H9 (cell line): ENCODE measurements around the gene HCN2. TPM values are rescaled to one million over a fixed set of nuclear protein-coding genes. Genes with fewer than 3 reads are reported as not detected.

Experiments used
- DNase-seq: peaks from one replicate; pipeline ENCODE4 v3.0.0-alpha.2; 2017
- H2AFZ ChIP-seq: one replicate; pipeline ENCODE4 v1.6.1; 2013; ENCODE audit warnings: mild to moderate bottlenecking, low read length, control low read depth, moderate library complexity
- H2AK5ac ChIP-seq: 2 replicates; pipeline ENCODE4 v1.6.1; 2013; ENCODE audit warnings: low read length, control low read depth, mixed read lengths; ENCODE audit not compliant: insufficient read length
- H2BK120ac ChIP-seq: one replicate; pipeline ENCODE4 v1.6.1; 2013; ENCODE audit warnings: low read depth, mild to moderate bottlenecking, low read length, control low read depth, inconsistent platforms; ENCODE audit not compliant: poor library complexity, severe bottlenecking
- H2BK12ac ChIP-seq: 2 replicates; pipeline ENCODE4 v1.6.1; 2013; ENCODE audit warnings: low read length, control low read depth, mixed read lengths, low read depth; ENCODE audit not compliant: insufficient read length
- H2BK15ac ChIP-seq: 2 replicates; pipeline ENCODE4 v1.6.1; 2013; ENCODE audit warnings: low read depth, low read length, control low read depth
- H2BK20ac ChIP-seq: one replicate; pipeline ENCODE4 v1.6.1; 2013; ENCODE audit warnings: low read depth, mild to moderate bottlenecking, low read length, control low read depth, inconsistent platforms; ENCODE audit not compliant: poor library complexity, severe bottlenecking
- H2BK5ac ChIP-seq: 2 replicates; pipeline ENCODE4 v1.6.1; 2013; ENCODE audit warnings: low read length, control low read depth, mixed read lengths; ENCODE audit not compliant: insufficient read length
- H3K14ac ChIP-seq: 2 replicates; pipeline ENCODE4 v1.6.1; 2013; ENCODE audit warnings: low read length, control low read depth; ENCODE audit not compliant: insufficient read depth
- H3K18ac ChIP-seq: 2 replicates; pipeline ENCODE4 v1.6.1; 2013; ENCODE audit warnings: low read depth, mild to moderate bottlenecking, mixed read lengths, low read length, control low read depth; ENCODE audit not compliant: insufficient read length
- H3K23ac ChIP-seq: 2 replicates; pipeline ENCODE4 v1.6.1; 2013; ENCODE audit warnings: low read length, control low read depth, mixed read lengths, low read depth; ENCODE audit not compliant: insufficient read length
- H3K23me2 ChIP-seq: 2 replicates; pipeline ENCODE4 v1.6.1; 2013; ENCODE audit warnings: low read depth, mild to moderate bottlenecking, mixed read lengths, low read length, control low read depth; ENCODE audit not compliant: insufficient read length, poor library complexity, severe bottlenecking
- H3K27ac ChIP-seq: 2 replicates; pipeline ENCODE4 v1.5.1; 2013; ENCODE audit warnings: low read length, control low read depth, mixed read lengths, low read depth; ENCODE audit not compliant: insufficient read length
- H3K27me3 ChIP-seq: 2 replicates; pipeline ENCODE4 v1.6.1; 2013; ENCODE audit warnings: low read length, control low read depth, inconsistent platforms; ENCODE audit not compliant: insufficient read depth
- H3K4ac ChIP-seq: 2 replicates; pipeline ENCODE4 v1.6.1; 2013; ENCODE audit warnings: low read depth, mild to moderate bottlenecking, control low read depth, inconsistent platforms, low read length, moderate library complexity
- H3K4me1 ChIP-seq: 2 replicates; pipeline ENCODE4 v1.6.1; 2013; ENCODE audit warnings: low read length, control low read depth, inconsistent platforms; ENCODE audit not compliant: insufficient read depth
- H3K4me2 ChIP-seq: 2 replicates; pipeline ENCODE4 v1.6.1; 2013; ENCODE audit warnings: low read length, control low read depth, mixed read lengths; ENCODE audit not compliant: insufficient read length, insufficient read depth
- H3K56ac ChIP-seq: 2 replicates; pipeline ENCODE4 v1.6.1; 2013; ENCODE audit warnings: low read depth, mild to moderate bottlenecking, mixed read lengths, low read length, control low read depth; ENCODE audit not compliant: insufficient read length
- H3K79me1 ChIP-seq: 2 replicates; pipeline ENCODE4 v1.6.1; 2013; ENCODE audit warnings: low read depth, mild to moderate bottlenecking, moderate library complexity, low read length, control low read depth, inconsistent platforms; ENCODE audit not compliant: insufficient read depth, poor library complexity, severe bottlenecking
- H3K79me2 ChIP-seq: 2 replicates; pipeline ENCODE4 v1.6.1; 2013; ENCODE audit warnings: low read length, control low read depth, inconsistent platforms; ENCODE audit not compliant: insufficient read depth
- H3K9ac ChIP-seq: 2 replicates; pipeline ENCODE4 v1.6.1; 2013; ENCODE audit warnings: low read length, control low read depth, mixed read lengths; ENCODE audit not compliant: insufficient read length; ENCODE audit errors: extremely low read depth
- H3K9me3 ChIP-seq: one replicate; pipeline ENCODE4 v1.6.1; 2013; ENCODE audit warnings: low read depth, low read length, inconsistent platforms; ENCODE audit not compliant: control insufficient read depth
- H3T11ph ChIP-seq: one replicate; pipeline ENCODE4 v1.6.1; 2013; ENCODE audit warnings: mild to moderate bottlenecking, low read length, control low read depth, inconsistent platforms
- H4K20me1 ChIP-seq: one replicate; pipeline ENCODE4 v1.6.1; 2013; ENCODE audit not compliant: control insufficient read depth, insufficient read length, insufficient read depth
- H4K5ac ChIP-seq: 2 replicates; pipeline ENCODE4 v1.6.1; 2013; ENCODE audit warnings: low read depth, mild to moderate bottlenecking, mixed read lengths, low read length, control low read depth; ENCODE audit not compliant: insufficient read length
- H4K8ac ChIP-seq: replicated peaks from 2 replicates; pipeline ENCODE4 v1.6.1; 2013; ENCODE audit warnings: low read length, control low read depth, mixed read lengths, low read depth; ENCODE audit not compliant: insufficient read length
- H4K91ac ChIP-seq: 2 replicates; pipeline ENCODE4 v1.6.1; 2013; ENCODE audit warnings: low read depth, mild to moderate bottlenecking, moderate library complexity, mixed read lengths, low read length, control low read depth; ENCODE audit not compliant: insufficient read length
- H3K27ac Mint-ChIP-seq, 3 experiments: 2 replicates in 2 of 3; 3 replicates in 1 of 3; pipeline ENCODE4 v1.8.0; 2020 to 2021; ENCODE audit warnings: mixed read lengths in 3 of 3, mild to moderate bottlenecking in 1 of 3, moderate library complexity in 1 of 3
- H3K27me3 Mint-ChIP-seq: 2 replicates; pipeline ENCODE4 v1.8.0; 2021; ENCODE audit warnings: low read depth, mild to moderate bottlenecking, moderate library complexity, mixed read lengths
- H3K36me3 Mint-ChIP-seq, 3 experiments: 2 replicates in 2 of 3; 3 replicates in 1 of 3; pipeline ENCODE4 v1.8.0; 2020 to 2021; ENCODE audit warnings: low read depth in 3 of 3, mixed read lengths in 3 of 3; ENCODE audit not compliant: insufficient read depth in 1 of 3
- H3K4me1 Mint-ChIP-seq, 2 experiments: 2 replicates each; pipeline ENCODE4 v1.8.0; 2020; ENCODE audit warnings: mixed read lengths in 2 of 2
- H3K4me3 Mint-ChIP-seq, 2 experiments: 2 replicates in 1 of 2; 3 replicates in 1 of 2; pipeline ENCODE4 v1.8.0; 2020 to 2021; ENCODE audit warnings: mild to moderate bottlenecking in 2 of 2, mixed read lengths in 2 of 2, moderate library complexity in 1 of 2
- H3K9me3 Mint-ChIP-seq, 2 experiments: 2 replicates in 1 of 2; 3 replicates in 1 of 2; pipeline ENCODE4 v1.8.0; 2020; ENCODE audit warnings: mild to moderate bottlenecking in 2 of 2, mixed read lengths in 2 of 2, moderate library complexity in 1 of 2
- WGBS: extraction: QIAGEN DNeasy Blood & Tissue Kit; methylation state at CpG from one replicate; pipeline ENCODE4 v1.1.7; 2013; ENCODE audit warnings: missing lambda C conversion rate, low lambda C conversion rate, mixed read lengths; ENCODE audit not compliant: insufficient read length; ENCODE audit errors: extremely low coverage; 5-methylcytosine and 5-hydroxymethylcytosine counted together
- total RNA-seq: library from RNA; stranded (reverse); gene quantifications from 2 replicates; pipeline ENCODE4 v1.2.1, GENCODE V29; 2021
- TF ChIP-seq, protein P1 (sequence below): fragments of 200-600 bp; sonication (generic); conservative IDR thresholded peaks from 3 replicates; pipeline ENCODE4 v1.8.0; 2021; ENCODE audit warnings: antibody characterized with exemption, mild to moderate bottlenecking

HCN2 gene
- total RNA-seq, 1 experiment from 2014 or later, result 3.7 TPM

DNA sequence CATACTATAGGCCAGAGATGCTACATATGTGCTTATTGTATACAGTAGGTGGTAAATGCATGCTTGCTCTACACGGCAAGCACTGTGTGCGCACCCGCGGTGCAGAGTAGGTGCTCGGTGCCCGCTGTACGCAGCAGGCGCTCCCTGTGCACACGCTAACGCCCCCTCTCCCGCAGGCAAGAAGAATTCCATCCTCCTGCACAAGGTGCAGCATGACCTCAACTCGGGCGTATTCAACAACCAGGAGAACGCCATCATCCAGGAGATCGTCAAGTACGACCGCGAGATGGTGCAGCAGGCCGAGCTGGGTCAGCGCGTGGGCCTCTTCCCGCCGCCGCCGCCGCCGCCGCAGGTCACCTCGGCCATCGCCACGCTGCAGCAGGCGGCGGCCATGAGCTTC is 25.9 kb downstream of the HCN2 start:
- H3K36me3 Mint-ChIP-seq, result peaks cover 29 to 59% (median 56%) of the 10 kb centered on the region in 3 experiments
- no peak overlapping the region for H3K56ac ChIP-seq
- H2BK120ac ChIP-seq, result no peak overlapping the region
- no peak overlapping the region for H3K4me2 ChIP-seq
- H3K27me3 Mint-ChIP-seq, result no peaks in the 10 kb centered on the region
- no peak overlapping the region for H4K8ac ChIP-seq
- no peak overlapping the region for H3K27ac Mint-ChIP-seq
- H3K27ac ChIP-seq, result no peak overlapping the region
- H2AFZ ChIP-seq, result no peak overlapping the region
- no peak for DNase-seq
- no peak overlapping the region for H3K23ac ChIP-seq
- no peak overlapping the region for H3K18ac ChIP-seq
- H4K91ac ChIP-seq, result no peak overlapping the region
- TF ChIP-seq, protein P1, sequence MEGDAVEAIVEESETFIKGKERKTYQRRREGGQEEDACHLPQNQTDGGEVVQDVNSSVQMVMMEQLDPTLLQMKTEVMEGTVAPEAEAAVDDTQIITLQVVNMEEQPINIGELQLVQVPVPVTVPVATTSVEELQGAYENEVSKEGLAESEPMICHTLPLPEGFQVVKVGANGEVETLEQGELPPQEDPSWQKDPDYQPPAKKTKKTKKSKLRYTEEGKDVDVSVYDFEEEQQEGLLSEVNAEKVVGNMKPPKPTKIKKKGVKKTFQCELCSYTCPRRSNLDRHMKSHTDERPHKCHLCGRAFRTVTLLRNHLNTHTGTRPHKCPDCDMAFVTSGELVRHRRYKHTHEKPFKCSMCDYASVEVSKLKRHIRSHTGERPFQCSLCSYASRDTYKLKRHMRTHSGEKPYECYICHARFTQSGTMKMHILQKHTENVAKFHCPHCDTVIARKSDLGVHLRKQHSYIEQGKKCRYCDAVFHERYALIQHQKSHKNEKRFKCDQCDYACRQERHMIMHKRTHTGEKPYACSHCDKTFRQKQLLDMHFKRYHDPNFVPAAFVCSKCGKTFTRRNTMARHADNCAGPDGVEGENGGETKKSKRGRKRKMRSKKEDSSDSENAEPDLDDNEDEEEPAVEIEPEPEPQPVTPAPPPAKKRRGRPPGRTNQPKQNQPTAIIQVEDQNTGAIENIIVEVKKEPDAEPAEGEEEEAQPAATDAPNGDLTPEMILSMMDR, result no peak
- no peak overlapping the region for H3T11ph ChIP-seq
- H2BK5ac ChIP-seq, result no peak overlapping the region
- H3K14ac ChIP-seq, result no peak overlapping the region
- H3K9ac ChIP-seq, result no peak overlapping the region
- no peaks in the 10 kb centered on the region for H3K27me3 ChIP-seq
- no peak overlapping the region for H4K5ac ChIP-seq
- H4K20me1 ChIP-seq, result no peaks in the 10 kb centered on the region
- H3K4me1 ChIP-seq, result no peaks in the 10 kb centered on the region
- no peak overlapping the region for H2BK20ac ChIP-seq
- no peaks in the 10 kb centered on the region for H3K79me1 ChIP-seq
- H3K9me3 Mint-ChIP-seq, result no peaks in the 10 kb centered on the region
- WGBS, result no CpG with 5 or more reads among the region's 33 CpGs
- no peaks in the 10 kb centered on the region for H3K9me3 ChIP-seq
- H3K4ac ChIP-seq, result no peak overlapping the region
- H2AK5ac ChIP-seq, result no peak overlapping the region
- H2BK12ac ChIP-seq, result no peak overlapping the region
- H3K4me1 Mint-ChIP-seq, result peaks cover 3 to 4% of the 10 kb centered on the region in 2 experiments; a peak in 1 of 4 replicates
- no peak overlapping the region for H2BK15ac ChIP-seq
- H3K79me2 ChIP-seq, result no peaks in the 10 kb centered on the region
- H3K4me3 Mint-ChIP-seq, result no peak overlapping the region
- no peaks in the 10 kb centered on the region for H3K23me2 ChIP-seq
